Ovary (tissue), 9 donors: ENCODE results near the gene CPSF2. TPM values are rescaled to one million over a fixed set of nuclear protein-coding genes. Genes with fewer than 3 reads are reported as not detected.
"Not testable (repeated sequence)": the region's sequence is repeated elsewhere in the genome, so short reads cannot be mapped to it uniquely, and the experiment has no call there.

Experiments
- DNase-seq, 5 donors: peaks; one replicate each; pipeline ENCODE4 v3.0.0-alpha.2; 2019 to 2020
- H3K27ac ChIP-seq, 2 donors: fragments of 200-600 bp; one replicate each; pipeline versions ENCODE4 v1.5.1 to v1.8.0; 2019 to 2022
- H3K27me3 ChIP-seq: fragments of 200-600 bp; one replicate; pipeline ENCODE4 v1.8.0; 2022
- H3K36me3 ChIP-seq: fragments of 200-600 bp; sonication (generic); one replicate; pipeline ENCODE4 v1.5.1; 2019
- H3K4me1 ChIP-seq: one replicate; pipeline ENCODE4 v1.8.1; 2013; ENCODE audit warnings: mild to moderate bottlenecking, moderate library complexity; ENCODE audit not compliant: insufficient read depth
- H3K4me3 ChIP-seq: fragments of 200-600 bp; sonication (generic); one replicate; pipeline ENCODE4 v1.5.1; 2017
- H3K9me3 ChIP-seq, 2 donors: fragments of 200-600 bp in 1 of 2; sonication (generic) in 1 of 2; one replicate each; pipeline versions ENCODE4 v1.5.1 to v1.8.1; 2013 to 2019; ENCODE audit warnings: mild to moderate bottlenecking in 1 of 2, moderate library complexity in 1 of 2
- CTCF ChIP-seq, 3 donors: fragments of 450-650 bp in 2 of 3; fragments of 200-600 bp in 1 of 3; IDR thresholded peaks; one replicate each; pipeline versions ENCODE4 v1.5.1 to v1.8.0; 2016 to 2022; ENCODE audit warnings: antibody characterized with exemption in 3 of 3, mild to moderate bottlenecking in 1 of 3
- EP300 ChIP-seq: sonication (generic); formaldehyde crosslinking; IDR thresholded peaks from one replicate; pipeline ENCODE4 v1.6.1; 2017; ENCODE audit warnings: antibody characterized with exemption
- POLR2A ChIP-seq: fragments of 450-650 bp; IDR thresholded peaks from one replicate; pipeline ENCODE4 v1.6.1; 2017; ENCODE audit warnings: antibody characterized with exemption, mild to moderate bottlenecking, moderate library complexity
- WGBS, 3 donors: extraction: QIAGEN DNeasy Blood & Tissue Kit in 1 of 3; methylation state at CpG; one replicate each; pipeline versions ENCODE4 v1.1.5 to v1.1.7; 2013 to 2017; 5-methylcytosine and 5-hydroxymethylcytosine counted together
- intact Hi-C, 4 donors: fragments of 100-400 bp; cut with DNase I; formaldehyde crosslinking; loops; one replicate each; pipeline versions ENCODE4 v1.11.0 to v1.15.1; 2022 to 2023
- polyA plus RNA-seq, 2 donors: library from polyadenylated mRNA; stranded (reverse); fragments of 200-250 nt in 1 of 2; fragments of 350-450 nt in 1 of 2; fragmentation: Illumina TruSeq in 1 of 2; extraction: RNeasy Lipid Tissue Mini Kit (QIAGEN cat#74804) in 1 of 2; gene quantifications; one replicate each; pipeline ENCODE4 v1.2.3, GENCODE V29; 2013 to 2014
- total RNA-seq, 7 donors: library from RNA; depleted of rRNA in 2 of 7; stranded (reverse); fragments of >200 nt in 2 of 7; fragmentation: NEBNext Ultra II Directional in 3 of 7; extraction: Animal tissue kit (Norgen Biotek cat#: 25700) in 3 of 7; gene quantifications; one replicate each; pipeline versions ENCODE4 v1.1.0 to v1.2.4, GENCODE V29; 2016 to 2023
- donor health status: DM: no; HTN: no; CAD: no; lungs with moderate emphysema.
- donor health status: DM: no; HTN: no; CAD: no.
- donor health status: Bipolar disorder and iron deficiency.
- donor health status: DM: yes; HTN: yes; CAD: no.
- donor health status: DM: no; HTN: no; CAD: no.
- donor health status: DM: yes; HTN: yes; CAD: no.

Gene CPSF2
- total and polyA plus RNA-seq, 9 donors = 9.2 to 61.9 (median 37.7) TPM

DNA sequence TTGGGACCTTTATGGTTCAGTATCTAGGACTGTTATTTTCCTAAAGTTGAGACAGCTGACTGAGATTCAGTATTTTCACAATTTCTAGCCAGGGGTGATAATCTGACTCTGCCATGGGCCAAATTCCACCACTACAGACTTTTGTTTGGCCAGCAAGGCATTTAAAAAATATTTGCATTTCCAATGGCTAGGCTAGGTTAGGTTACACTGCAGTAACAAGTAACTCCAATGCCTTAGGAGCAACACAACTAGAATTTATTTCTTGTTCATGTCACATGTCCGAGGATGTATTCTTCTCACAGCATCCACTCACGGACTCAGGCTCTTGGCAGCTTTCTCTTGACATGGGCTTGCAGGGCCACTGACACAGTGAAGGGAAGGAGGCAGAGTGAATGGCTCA is 83.0 kb downstream of the CPSF2 start:
- no peak for DNase-seq
- intact Hi-C loops = no loop called here
- WGBS, 3 donors = 81 to 87% (median 84%) methylated on average over 2 of the region's 2 CpGs
- no peaks in the 10 kb centered on the region for H3K4me1 ChIP-seq
- TF ChIP-seq POLR2A = no peak
- no peak for TF ChIP-seq EP300
- TF ChIP-seq CTCF (IDR thresholded peaks at IDR 0.05) = no peak
- no peaks in the 10 kb centered on the region for H3K36me3 ChIP-seq
- H3K27me3 ChIP-seq = no peaks in the 10 kb centered on the region
- H3K27ac ChIP-seq = no peak overlapping the region
- no peak overlapping the region for H3K4me3 ChIP-seq
- no peaks in the 10 kb centered on the region for H3K9me3 ChIP-seq

- 69 to 76% (median 73%) methylated on average over 17 of the region's 17 CpGs for WGBS, 3 donors
- Histone ChIP-seq H3K27me3 (no peaks in the 10 kb centered on the region), H3K4me3 (no peak overlapping the region), H3K9me3 (no peaks in the 10 kb centered on the region), H3K4me1 (no peaks in the 10 kb centered on the region), H3K27ac (no peak overlapping the region), H3K36me3 (no peaks in the 10 kb centered on the region)
- intact Hi-C loops = no loop called here
- no peak for DNase-seq
- TF ChIP-seq EP300 = no peak
- no peak for TF ChIP-seq CTCF (IDR thresholded peaks at IDR 0.05)
- TF ChIP-seq POLR2A = no peak
These were observed 85.5 kb downstream of the CPSF2 start for GRCh38 chr14:92207012-92207927.

DNA sequence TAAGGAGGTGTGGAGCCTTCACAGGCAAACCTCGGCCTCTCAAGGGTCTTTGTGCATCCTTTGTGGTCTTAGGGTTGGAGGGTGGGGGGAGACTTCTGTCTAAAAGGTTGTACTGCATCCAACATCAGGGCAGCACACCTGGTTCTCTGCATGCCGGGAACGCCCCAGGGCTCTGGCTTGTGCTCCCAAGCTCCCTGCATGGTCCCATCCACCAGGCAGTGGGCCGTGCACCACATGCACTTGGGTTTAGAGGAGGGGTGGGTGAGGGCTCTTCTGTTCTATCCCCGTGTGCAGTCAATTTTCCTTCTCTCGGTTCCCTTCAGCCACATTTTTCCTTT is 86.1 kb downstream of the CPSF2 start:
- H3K9me3 ChIP-seq = no peaks in the 10 kb centered on the region
- TF ChIP-seq CTCF (IDR thresholded peaks at IDR 0.05) = no peak
- no peak for TF ChIP-seq EP300
- no peak for TF ChIP-seq POLR2A
- no peak for DNase-seq
- H3K4me1 ChIP-seq = no peaks in the 10 kb centered on the region
- no peak overlapping the region for H3K27ac ChIP-seq
- H3K36me3 ChIP-seq = no peaks in the 10 kb centered on the region
- intact Hi-C loops = no loop called here
- no peak overlapping the region for H3K4me3 ChIP-seq
- no peaks in the 10 kb centered on the region for H3K27me3 ChIP-seq
- WGBS, 3 donors = 85 to 96% (median 95%) methylated on average over 6 of the region's 6 CpGs

- H3K4me1 ChIP-seq = no peaks in the 10 kb centered on the region
- peak in 1 of 5 donors; percentile 23 for DNase-seq
- no peak overlapping the region for H3K4me3 ChIP-seq
- no peaks in the 10 kb centered on the region for H3K9me3 ChIP-seq
- no peak overlapping the region for H3K27ac ChIP-seq
- intact Hi-C loops = no loop called here
- TF ChIP-seq POLR2A (no peak), CTCF (IDR thresholded peaks at IDR 0.05) (no peak), EP300 (no peak)
- H3K27me3 ChIP-seq = no peaks in the 10 kb centered on the region
- WGBS, 3 donors = 21 to 38% (median 22%) methylated on average over 14 of the region's 14 CpGs
- no peaks in the 10 kb centered on the region for H3K36me3 ChIP-seq
These were observed 87.4 kb downstream of the CPSF2 start for GRCh38 chr14:92209141-92209540.

- 82 to 90% (median 88%) methylated on average over 3 of the region's 3 CpGs for WGBS, 3 donors
- DNase-seq, H3K27me3 ChIP-seq, H3K9me3 ChIP-seq, H3K27ac ChIP-seq, H3K4me3 ChIP-seq, intact Hi-C loops, H3K36me3 ChIP-seq, H3K4me1 ChIP-seq: not testable (repeated sequence)
These were observed 91.4 kb downstream of the CPSF2 start for GRCh38 chr14:92213125-92213524.
